Suprapubic skin (tissue), 4 donors: Measurements from ENCODE around the gene OLA1. TPM values are rescaled to one million over a fixed set of nuclear protein-coding genes. Genes with fewer than 3 reads are reported as not detected.

Experiments used
- DNase-seq, 2 donors: peaks; one replicate each; pipeline ENCODE4 v3.0.0-alpha.2; 2019; ENCODE audit warnings: low spot score in 2 of 2
- H3K27ac ChIP-seq: fragments of 200-600 bp; sonication (generic); one replicate; pipeline ENCODE4 v1.5.1; 2019
- H3K27me3 ChIP-seq: fragments of 200-600 bp; sonication (generic); one replicate; pipeline ENCODE4 v1.5.1; 2019
- H3K36me3 ChIP-seq: fragments of 200-600 bp; sonication (generic); one replicate; pipeline ENCODE4 v1.5.1; 2019
- H3K4me1 ChIP-seq: fragments of 200-600 bp; sonication (generic); one replicate; pipeline ENCODE4 v1.5.1; 2019
- H3K4me3 ChIP-seq: fragments of 200-600 bp; sonication (generic); one replicate; pipeline ENCODE4 v1.5.1; 2019; ENCODE audit warnings: mild to moderate bottlenecking
- H3K9me3 ChIP-seq: fragments of 200-600 bp; sonication (generic); one replicate; pipeline ENCODE4 v1.5.1; 2019
- EP300 ChIP-seq: sonication (generic); formaldehyde crosslinking; IDR thresholded peaks from one replicate; pipeline ENCODE4 v1.6.1; 2017; ENCODE audit warnings: antibody characterized with exemption
- POLR2A ChIP-seq, 2 donors: fragments of 450-650 bp; IDR thresholded peaks; one replicate each; pipeline ENCODE4 v1.6.1; 2017; ENCODE audit warnings: antibody characterized with exemption in 2 of 2, mild to moderate bottlenecking in 2 of 2, moderate library complexity in 2 of 2
- POLR2AphosphoS5 ChIP-seq, 3 donors: sonication (generic); formaldehyde crosslinking; IDR thresholded peaks; one replicate each; pipeline ENCODE4 v1.6.1; 2017; ENCODE audit warnings: antibody characterized with exemption in 3 of 3
- WGBS: methylation state at CpG from one replicate; pipeline ENCODE4 v1.1.5; 2018; 5-methylcytosine and 5-hydroxymethylcytosine counted together
- total RNA-seq, 4 donors: library from RNA; depleted of rRNA; stranded (reverse); fragments of >200 nt; gene quantifications; one replicate each; pipeline ENCODE4 v1.1.0, GENCODE V29; 2016
- TF ChIP-seq, protein P1 (sequence below), 2 donors: fragments of 200-600 bp in 1 of 2; fragments of 450-650 bp in 1 of 2; sonication (generic) in 1 of 2; IDR thresholded peaks; one replicate each; pipeline ENCODE4 v1.5.1; 2016 to 2019; ENCODE audit warnings: antibody characterized with exemption in 2 of 2, mild to moderate bottlenecking in 1 of 2, moderate library complexity in 1 of 2

OLA1 gene
- total RNA-seq, 4 donors from 2014 or later = 59.2 to 83.6 (median 75.9) TPM

DNA sequence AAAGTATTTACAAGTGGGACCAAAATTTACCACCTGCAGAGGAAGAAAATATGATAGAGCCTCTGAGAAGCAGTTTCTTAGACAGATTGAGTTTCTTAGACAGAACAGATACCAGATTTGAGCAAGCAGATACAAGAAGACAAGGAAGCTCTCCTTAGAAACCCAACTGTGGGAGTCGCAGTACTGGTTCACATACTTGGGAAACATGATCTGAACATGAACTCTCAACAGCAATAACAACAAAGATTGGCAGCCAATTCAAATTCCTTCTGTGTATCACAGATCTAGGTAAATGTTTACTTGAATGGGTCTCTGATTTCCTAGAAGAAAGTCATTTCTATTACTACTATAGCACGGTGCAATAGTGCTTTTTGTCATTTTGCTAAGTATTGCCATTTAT is 82.1 kb downstream of the OLA1 start:
- no peak overlapping the region for H3K4me3 ChIP-seq
- peaks cover 4% of the 10 kb centered on the region for H3K36me3 ChIP-seq
- H3K27me3 ChIP-seq = no peaks in the 10 kb centered on the region
- H3K4me1 ChIP-seq = no peaks in the 10 kb centered on the region
- TF ChIP-seq POLR2A (IDR thresholded peaks at IDR 0.05) (no peak), EP300 (no peak), POLR2AphosphoS5 (IDR thresholded peaks at IDR 0.05) (no peak)
- TF ChIP-seq, protein P1, sequence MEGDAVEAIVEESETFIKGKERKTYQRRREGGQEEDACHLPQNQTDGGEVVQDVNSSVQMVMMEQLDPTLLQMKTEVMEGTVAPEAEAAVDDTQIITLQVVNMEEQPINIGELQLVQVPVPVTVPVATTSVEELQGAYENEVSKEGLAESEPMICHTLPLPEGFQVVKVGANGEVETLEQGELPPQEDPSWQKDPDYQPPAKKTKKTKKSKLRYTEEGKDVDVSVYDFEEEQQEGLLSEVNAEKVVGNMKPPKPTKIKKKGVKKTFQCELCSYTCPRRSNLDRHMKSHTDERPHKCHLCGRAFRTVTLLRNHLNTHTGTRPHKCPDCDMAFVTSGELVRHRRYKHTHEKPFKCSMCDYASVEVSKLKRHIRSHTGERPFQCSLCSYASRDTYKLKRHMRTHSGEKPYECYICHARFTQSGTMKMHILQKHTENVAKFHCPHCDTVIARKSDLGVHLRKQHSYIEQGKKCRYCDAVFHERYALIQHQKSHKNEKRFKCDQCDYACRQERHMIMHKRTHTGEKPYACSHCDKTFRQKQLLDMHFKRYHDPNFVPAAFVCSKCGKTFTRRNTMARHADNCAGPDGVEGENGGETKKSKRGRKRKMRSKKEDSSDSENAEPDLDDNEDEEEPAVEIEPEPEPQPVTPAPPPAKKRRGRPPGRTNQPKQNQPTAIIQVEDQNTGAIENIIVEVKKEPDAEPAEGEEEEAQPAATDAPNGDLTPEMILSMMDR (IDR thresholded peaks at IDR 0.05) = no peak
- H3K9me3 ChIP-seq = peaks cover 17% of the 10 kb centered on the region
- no peak for DNase-seq
- 26% methylated on average over 2 of the region's 2 CpGs for WGBS
- H3K27ac ChIP-seq = no peak overlapping the region

DNA sequence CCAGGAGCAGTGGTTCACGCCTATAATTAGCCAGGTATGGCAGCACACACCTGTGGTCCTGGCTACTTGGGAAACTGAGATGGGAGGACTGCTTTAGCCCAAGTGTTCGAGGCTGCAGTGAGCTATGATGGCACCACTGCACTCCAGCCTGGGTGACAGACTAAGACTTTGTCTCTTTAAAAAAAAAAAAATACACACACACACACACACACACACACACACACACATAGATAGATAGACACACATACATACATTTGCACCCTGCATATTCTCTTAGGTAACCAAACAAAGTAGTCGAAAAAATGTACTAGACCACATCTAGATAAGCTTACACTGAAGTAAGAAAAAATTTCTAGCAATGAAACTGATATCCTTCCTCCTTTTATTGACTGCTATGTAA is 86.8 kb downstream of the OLA1 start:
- no peak for TF ChIP-seq POLR2AphosphoS5 (IDR thresholded peaks at IDR 0.05)
- no peak for TF ChIP-seq EP300
- TF ChIP-seq POLR2A (IDR thresholded peaks at IDR 0.05) = no peak
- TF ChIP-seq, protein P1 (IDR thresholded peaks at IDR 0.05) = no peak
- DNase-seq = no peak
- Histone ChIP-seq H3K4me3 (no peak overlapping the region), H3K9me3 (no peaks in the 10 kb centered on the region), H3K36me3 (no peaks in the 10 kb centered on the region), H3K27ac (no peak overlapping the region), H3K4me1 (peaks cover 7% of the 10 kb centered on the region), H3K27me3 (no peaks in the 10 kb centered on the region)
- WGBS = 88% methylated on average over 3 of the region's 3 CpGs

DNA sequence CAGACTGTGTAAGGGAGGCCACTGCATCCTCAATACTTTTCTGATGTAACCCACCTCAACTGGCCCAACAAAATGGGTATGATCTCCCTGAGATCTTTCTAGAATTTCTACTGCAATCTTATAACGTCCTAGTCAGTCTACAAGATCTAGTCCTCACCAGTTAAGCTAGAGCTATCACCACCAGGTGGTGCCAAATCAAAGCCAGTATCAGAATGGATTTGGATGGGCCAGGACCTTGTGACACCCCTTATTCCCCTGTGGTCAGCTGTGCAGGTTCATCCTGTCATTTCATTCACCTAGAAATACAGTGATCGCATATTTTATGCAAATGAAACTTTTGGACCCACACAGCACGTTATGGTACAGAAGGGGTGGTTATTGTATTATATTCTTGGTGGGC is 90.3 kb downstream of the OLA1 start:
- H3K9me3 ChIP-seq = no peaks in the 10 kb centered on the region
- no peak overlapping the region for H3K27ac ChIP-seq
- no peak for DNase-seq
- H3K36me3 ChIP-seq = no peaks in the 10 kb centered on the region
- H3K4me3 ChIP-seq = no peak overlapping the region
- no peaks in the 10 kb centered on the region for H3K27me3 ChIP-seq
- TF ChIP-seq POLR2A (IDR thresholded peaks at IDR 0.05) (no peak), POLR2AphosphoS5 (IDR thresholded peaks at IDR 0.05) (no peak), EP300 (no peak)
- TF ChIP-seq, protein P1 (IDR thresholded peaks at IDR 0.05) = peak; percentile 11 to 23
- H3K4me1 ChIP-seq = peaks cover 19% of the 10 kb centered on the region
- 81% methylated on average over 3 of the region's 3 CpGs for WGBS

DNA sequence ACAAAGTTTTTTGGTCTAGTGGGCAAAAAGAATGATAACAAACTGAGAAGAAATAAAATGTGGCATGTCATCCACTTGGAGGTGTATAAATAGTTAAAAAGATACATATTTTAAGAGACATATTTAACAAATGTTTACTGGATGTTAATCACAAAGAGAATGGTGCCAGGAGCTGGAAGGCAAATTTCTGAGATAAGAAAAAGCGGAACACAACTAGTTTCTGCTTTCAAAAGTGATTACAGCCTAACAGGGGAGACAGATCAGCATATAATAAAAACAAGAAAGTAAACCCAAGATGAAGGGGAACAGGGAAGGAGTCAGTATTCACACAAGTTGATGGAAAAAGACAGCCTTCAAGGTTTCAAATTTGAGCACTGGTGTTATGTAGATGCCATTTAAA is 91.3 kb downstream of the OLA1 start:
- TF ChIP-seq POLR2A (IDR thresholded peaks at IDR 0.05) = no peak
- TF ChIP-seq EP300 = no peak
- no peak for TF ChIP-seq POLR2AphosphoS5 (IDR thresholded peaks at IDR 0.05)
- no peak for DNase-seq
- H3K27ac ChIP-seq = no peak overlapping the region
- H3K36me3 ChIP-seq = no peaks in the 10 kb centered on the region
- H3K4me1 ChIP-seq = peaks cover 19% of the 10 kb centered on the region
- no peak overlapping the region for H3K4me3 ChIP-seq
- H3K27me3 ChIP-seq = no peaks in the 10 kb centered on the region
- no peaks in the 10 kb centered on the region for H3K9me3 ChIP-seq
- 66% methylated on average over 1 of the region's 1 CpG for WGBS

DNA sequence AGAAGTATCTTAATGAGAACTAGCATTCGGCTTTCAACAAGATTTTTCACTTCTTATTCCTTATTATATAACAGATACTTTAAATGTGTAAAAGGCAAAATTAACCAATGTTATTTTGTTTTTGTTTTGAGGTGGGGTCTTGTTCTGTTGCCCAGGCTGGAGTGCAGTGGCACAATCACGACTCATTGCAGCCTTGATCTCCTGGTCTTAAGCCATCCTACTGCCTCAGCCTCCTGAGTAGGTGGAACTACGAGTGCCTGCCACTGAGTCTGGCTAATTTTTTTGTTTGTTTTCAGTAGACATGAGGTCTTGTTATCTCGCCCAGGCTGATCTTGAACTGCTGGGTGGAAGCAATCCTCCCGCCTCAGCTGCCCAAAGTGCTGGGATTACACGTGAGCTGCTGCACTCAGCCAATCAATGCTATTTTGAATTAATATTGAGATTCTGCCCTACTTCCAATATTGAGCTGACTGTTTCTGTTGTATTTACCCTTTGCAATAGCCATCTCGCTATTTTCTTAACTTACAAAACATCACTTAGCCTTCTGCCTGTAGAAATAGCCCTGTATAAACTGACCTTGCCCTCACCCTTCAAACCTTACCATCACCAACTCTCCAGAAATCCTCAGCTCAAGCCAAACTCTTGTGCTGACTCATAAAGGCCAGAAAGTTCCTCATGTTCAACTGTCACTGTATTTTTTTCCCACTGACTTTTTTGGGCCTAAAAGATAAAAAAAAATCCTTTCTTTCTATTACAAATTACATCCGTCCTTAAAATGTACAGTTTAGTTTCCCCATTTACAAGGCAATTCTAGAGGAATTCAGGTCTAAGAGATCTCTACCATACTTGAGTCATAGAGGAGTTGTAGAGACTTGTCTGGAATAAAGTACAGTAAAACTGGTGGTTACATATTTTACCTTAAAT is 94.3 kb downstream of the OLA1 start:
- TF ChIP-seq, protein P1 (IDR thresholded peaks at IDR 0.05) = no peak
- TF ChIP-seq POLR2AphosphoS5 (IDR thresholded peaks at IDR 0.05) (no peak), EP300 (no peak), POLR2A (IDR thresholded peaks at IDR 0.05) (no peak)
- WGBS = 61% methylated on average over 8 of the region's 8 CpGs
- Histone ChIP-seq H3K4me1 (peaks cover 19% of the 10 kb centered on the region), H3K27me3 (no peaks in the 10 kb centered on the region), H3K36me3 (no peaks in the 10 kb centered on the region), H3K9me3 (no peaks in the 10 kb centered on the region), H3K27ac (no peak overlapping the region), H3K4me3 (no peak overlapping the region)
- no peak for DNase-seq
